Liver (tissue), 9 donors: ENCODE measurements around the gene FAM120B. TPM values are rescaled to one million over a fixed set of nuclear protein-coding genes. Genes with fewer than 3 reads are reported as not detected.

Experiments used
- DNase-seq: peaks from one replicate; pipeline ENCODE4 v3.0.0-alpha.2; 2017; ENCODE audit warnings: low spot score
- H3K27ac ChIP-seq, 2 donors: one replicate each; pipeline ENCODE4 v1.7.0; 2013; ENCODE audit warnings: inconsistent platforms in 2 of 2, low read length in 2 of 2, control low read depth in 1 of 2, low read depth in 1 of 2, mild to moderate bottlenecking in 1 of 2
- H3K27me3 ChIP-seq, 4 donors: one replicate each; pipeline versions ENCODE4 v1.6.1 to v1.7.0; 2013; ENCODE audit warnings: low read length in 3 of 4, inconsistent platforms in 1 of 4, mild to moderate bottlenecking in 1 of 4, moderate library complexity in 1 of 4; ENCODE audit not compliant: control insufficient read depth in 4 of 4, insufficient read depth in 4 of 4
- H3K36me3 ChIP-seq, 4 donors: one replicate each; pipeline versions ENCODE4 v1.6.1 to v1.7.0; 2013; ENCODE audit warnings: low read length in 3 of 4, mild to moderate bottlenecking in 3 of 4, low read depth in 1 of 4, moderate library complexity in 1 of 4; ENCODE audit not compliant: control insufficient read depth in 4 of 4, insufficient read depth in 3 of 4
- H3K4me1 ChIP-seq, 4 donors: one replicate each; pipeline versions ENCODE4 v1.6.1 to v1.7.0; 2013; ENCODE audit warnings: low read length in 3 of 4, mild to moderate bottlenecking in 3 of 4, moderate library complexity in 1 of 4; ENCODE audit not compliant: control insufficient read depth in 4 of 4, insufficient read depth in 4 of 4
- H3K4me3 ChIP-seq, 3 donors: one replicate each; pipeline versions ENCODE4 v1.6.1 to v1.7.0; 2013; ENCODE audit warnings: low read length in 3 of 3, control low read depth in 1 of 3, low read depth in 1 of 3, mild to moderate bottlenecking in 1 of 3
- H3K9ac ChIP-seq, 2 donors: one replicate each; pipeline ENCODE4 v1.7.0; 2013; ENCODE audit warnings: low read length in 2 of 2, mild to moderate bottlenecking in 2 of 2, moderate library complexity in 2 of 2, control low read depth in 1 of 2, low read depth in 1 of 2
- H3K9me3 ChIP-seq, 4 donors: one replicate each; pipeline versions ENCODE4 v1.6.1 to v1.7.0; 2013; ENCODE audit warnings: low read length in 3 of 4; ENCODE audit not compliant: control insufficient read depth in 4 of 4
- EGR1 ChIP-seq, 2 donors: IDR thresholded peaks; 2 replicates each; pipeline ENCODE4 v1.6.1; 2016 to 2018; ENCODE audit warnings: antibody characterized with exemption in 2 of 2, low read depth in 2 of 2
- FOXA1 ChIP-seq: IDR thresholded peaks from 2 replicates; pipeline ENCODE4 v1.6.1; 2016; ENCODE audit warnings: antibody characterized with exemption
- FOXA2 ChIP-seq: IDR thresholded peaks from 2 replicates; pipeline ENCODE4 v1.6.1; 2016; ENCODE audit warnings: antibody characterized with exemption
- GABPA ChIP-seq, 2 donors: IDR thresholded peaks in 1 of 2; conservative IDR thresholded peaks in 1 of 2; 2 replicates each; pipeline ENCODE4 v1.6.1; 2016; ENCODE audit warnings: antibody characterized with exemption in 2 of 2, mild to moderate bottlenecking in 1 of 2, moderate library complexity in 1 of 2
- HNF4A ChIP-seq, 2 donors: conservative IDR thresholded peaks; 2 replicates each; pipeline ENCODE4 v1.6.1; 2016; ENCODE audit warnings: antibody characterized with exemption in 2 of 2, mild to moderate bottlenecking in 2 of 2
- HNF4G ChIP-seq: IDR thresholded peaks from 2 replicates; pipeline ENCODE4 v1.6.1; 2016; ENCODE audit warnings: antibody characterized with exemption
- JUND ChIP-seq, 2 donors: IDR thresholded peaks; 2 replicates each; pipeline ENCODE4 v1.6.1; 2016; ENCODE audit warnings: antibody characterized with exemption in 2 of 2
- NR2F2 ChIP-seq: IDR thresholded peaks from 2 replicates; pipeline ENCODE4 v1.6.1; 2016; ENCODE audit warnings: antibody characterized with exemption
- RAD21 ChIP-seq, 2 donors: IDR thresholded peaks; 2 replicates each; pipeline ENCODE4 v1.6.1; 2016; ENCODE audit warnings: antibody characterized with exemption in 2 of 2, mild to moderate bottlenecking in 2 of 2
- REST ChIP-seq: IDR thresholded peaks from 2 replicates; pipeline ENCODE4 v1.6.1; 2016; ENCODE audit warnings: antibody characterized with exemption, mild to moderate bottlenecking
- RXRA ChIP-seq, 2 donors: IDR thresholded peaks; 2 replicates each; pipeline ENCODE4 v1.6.1; 2017 to 2018; ENCODE audit warnings: antibody characterized with exemption in 2 of 2, mild to moderate bottlenecking in 1 of 2
- SP1 ChIP-seq: IDR thresholded peaks from 2 replicates; pipeline ENCODE4 v1.6.1; 2018; ENCODE audit warnings: antibody characterized with exemption, mild to moderate bottlenecking
- YY1 ChIP-seq: IDR thresholded peaks from 2 replicates; pipeline ENCODE4 v1.6.1; 2016; ENCODE audit warnings: antibody characterized with exemption, mild to moderate bottlenecking
- ZBTB33 ChIP-seq: IDR thresholded peaks from 2 replicates; pipeline ENCODE4 v1.6.1; 2016; ENCODE audit warnings: antibody characterized with exemption
- WGBS: extraction: QIAGEN DNeasy Blood & Tissue Kit; methylation state at CpG from one replicate; pipeline ENCODE4 v1.1.7; 2013; 5-methylcytosine and 5-hydroxymethylcytosine counted together
- polyA plus RNA-seq, 2 donors: library from polyadenylated mRNA; stranded (reverse) in 1 of 2; unstranded in 1 of 2; fragments of 200-250 nt in 1 of 2; fragments of >200 nt in 1 of 2; fragmentation: Nextera tagmentation in 1 of 2; extraction: Ambion mirVana in 1 of 2; gene quantifications; one replicate each; pipeline versions ENCODE4 v1.2.1 to v1.2.3, GENCODE V29; 2013 to 2015
- total RNA-seq, 2 donors: library from RNA; depleted of rRNA; stranded (reverse); fragments of >200 nt; gene quantifications; one replicate each; pipeline ENCODE4 v1.2.3, GENCODE V29; 2014
- TF ChIP-seq, protein P1 (sequence below): fragments of 150-350 bp; IDR thresholded peaks from 2 replicates; pipeline ENCODE4 v1.5.1; 2017; ENCODE audit warnings: improper control_type of control experiment, low read depth, low read length; ENCODE audit not compliant: missing input control
- TF ChIP-seq, protein P2 (sequence below): IDR thresholded peaks from 2 replicates; pipeline ENCODE4 v1.6.1; 2016; ENCODE audit warnings: antibody characterized with exemption
- donor health status: healthy.
- donor health status: healthy.
- donor health status: healthy.
- donor health status: healthy.
- donor health status: healthy.

FAM120B gene
- total and polyA plus RNA-seq, 4 donors = 6.0 to 11.1 (median 9.1) TPM

- TF ChIP-seq, protein P1, sequence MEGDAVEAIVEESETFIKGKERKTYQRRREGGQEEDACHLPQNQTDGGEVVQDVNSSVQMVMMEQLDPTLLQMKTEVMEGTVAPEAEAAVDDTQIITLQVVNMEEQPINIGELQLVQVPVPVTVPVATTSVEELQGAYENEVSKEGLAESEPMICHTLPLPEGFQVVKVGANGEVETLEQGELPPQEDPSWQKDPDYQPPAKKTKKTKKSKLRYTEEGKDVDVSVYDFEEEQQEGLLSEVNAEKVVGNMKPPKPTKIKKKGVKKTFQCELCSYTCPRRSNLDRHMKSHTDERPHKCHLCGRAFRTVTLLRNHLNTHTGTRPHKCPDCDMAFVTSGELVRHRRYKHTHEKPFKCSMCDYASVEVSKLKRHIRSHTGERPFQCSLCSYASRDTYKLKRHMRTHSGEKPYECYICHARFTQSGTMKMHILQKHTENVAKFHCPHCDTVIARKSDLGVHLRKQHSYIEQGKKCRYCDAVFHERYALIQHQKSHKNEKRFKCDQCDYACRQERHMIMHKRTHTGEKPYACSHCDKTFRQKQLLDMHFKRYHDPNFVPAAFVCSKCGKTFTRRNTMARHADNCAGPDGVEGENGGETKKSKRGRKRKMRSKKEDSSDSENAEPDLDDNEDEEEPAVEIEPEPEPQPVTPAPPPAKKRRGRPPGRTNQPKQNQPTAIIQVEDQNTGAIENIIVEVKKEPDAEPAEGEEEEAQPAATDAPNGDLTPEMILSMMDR = no peak
- TF ChIP-seq, protein P2, sequence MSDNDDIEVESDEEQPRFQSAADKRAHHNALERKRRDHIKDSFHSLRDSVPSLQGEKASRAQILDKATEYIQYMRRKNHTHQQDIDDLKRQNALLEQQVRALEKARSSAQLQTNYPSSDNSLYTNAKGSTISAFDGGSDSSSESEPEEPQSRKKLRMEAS = no peak
These were observed 116.5 kb downstream of the FAM120B start (continued) for GRCh38 chr6:170423030-170423429.

GRCh38 chr6:170423814-170424603 lies 117.5 kb downstream of the FAM120B start:
- Histone ChIP-seq H3K36me3 (no peaks in the 10 kb centered on the region), H3K9ac (no peak overlapping the region), H3K27ac (no peak overlapping the region), H3K4me3 (no peak overlapping the region), H3K27me3 (peaks cover 0 to 4% (median 0%) of the 10 kb centered on the region in 4 donors), H3K4me1 (no peaks in the 10 kb centered on the region), H3K9me3 (no peaks in the 10 kb centered on the region)
- TF ChIP-seq YY1 (no peak), EGR1 (IDR thresholded peaks at IDR 0.05; ENCODE audit: low read depth in 2 of 2) (no peak), ZBTB33 (no peak), NR2F2 (no peak), SP1 (no peak), FOXA2 (no peak), JUND (IDR thresholded peaks at IDR 0.05) (no peak)
- TF ChIP-seq, protein P1 = no peak
- no peak for DNase-seq
- 76% methylated on average over 19 of the region's 19 CpGs for WGBS

- H3K36me3 ChIP-seq = no peaks in the 10 kb centered on the region
- H3K4me3 ChIP-seq = no peak overlapping the region
- peaks cover 0 to 4% (median 0%) of the 10 kb centered on the region in 4 donors for H3K27me3 ChIP-seq
- no peaks in the 10 kb centered on the region for H3K4me1 ChIP-seq
- no peak overlapping the region for H3K9ac ChIP-seq
- WGBS = 90% methylated on average over 7 of the region's 7 CpGs
- no peaks in the 10 kb centered on the region for H3K9me3 ChIP-seq
- H3K27ac ChIP-seq = no peak overlapping the region
- no peak for DNase-seq
- TF ChIP-seq RXRA (IDR thresholded peaks at IDR 0.05) = no peak
- TF ChIP-seq HNF4G = no peak
- no peak for TF ChIP-seq SP1
- TF ChIP-seq, protein P2 = no peak
- no peak for TF ChIP-seq NR2F2
- no peak for TF ChIP-seq EGR1 (IDR thresholded peaks at IDR 0.05; ENCODE audit: low read depth in 2 of 2)
- no peak for TF ChIP-seq REST
- no peak for TF ChIP-seq HNF4A (conservative IDR thresholded peaks at IDR 0.05)
- TF ChIP-seq GABPA (IDR thresholded peaks at IDR 0.05 in 1 of 2, conservative IDR thresholded peaks at IDR 0.05 in 1 of 2) = no peak
- TF ChIP-seq JUND (IDR thresholded peaks at IDR 0.05) = no peak
- no peak for TF ChIP-seq FOXA1
- TF ChIP-seq ZBTB33 = no peak
- TF ChIP-seq RAD21 (IDR thresholded peaks at IDR 0.05) = no peak
These were observed 118.1 kb downstream of the FAM120B start for GRCh38 chr6:170424604-170425126.
